ENCODE measurements around the gene SRRD.

SRRD gene

GRCh38 chr22:26452236-26453016 is 31.3 kb upstream of the SRRD start:
- in situ Hi-C loops (cut with HindIII; ENCODE audit: low sequenced_read_pairs) = loop anchor here (5.0 kb wide), 1 partner anchor 35 kb away; no protein-coding TSS in a partner anchor

- in situ Hi-C loops (cut with HindIII; ENCODE audit: low sequenced_read_pairs) = loop anchor here (5.0 kb wide), 1 partner anchor 36 kb away; no protein-coding TSS in a partner anchor
Measured at GRCh38 chr22:26453216-26453615, 30.5 kb upstream of the SRRD start.

GRCh38 chr22:26453812-26454500 is 29.7 kb upstream of the SRRD start:
- in situ Hi-C loops (cut with HindIII; ENCODE audit: low sequenced_read_pairs) = loop anchor here (5.0 kb wide), 1 partner anchor 37 kb away; no protein-coding TSS in a partner anchor

GRCh38 chr22:26457661-26458272 is 25.9 kb upstream of the SRRD start:
- in situ Hi-C loops (cut with HindIII; ENCODE audit: low sequenced_read_pairs) = no loop called here

GRCh38 chr22:26460202-26460601 is 23.5 kb upstream of the SRRD start:
- in situ Hi-C loops (cut with HindIII; ENCODE audit: low sequenced_read_pairs) = loop anchor here (10.0 kb wide), 1 partner anchor 65 kb away; no protein-coding TSS in a partner anchor

GRCh38 chr22:26461188-26461810 is 22.4 kb upstream of the SRRD start:
- in situ Hi-C loops (cut with HindIII; ENCODE audit: low sequenced_read_pairs) = loop anchor here (10.0 kb wide), 1 partner anchor 66 kb away; no protein-coding TSS in a partner anchor

- in situ Hi-C loops (cut with HindIII; ENCODE audit: low sequenced_read_pairs) = loop anchor here (10.0 kb wide), 1 partner anchor 67 kb away; no protein-coding TSS in a partner anchor
Measured at GRCh38 chr22:26462051-26462450, 21.6 kb upstream of the SRRD start.

GRCh38 chr22:26462641-26463040 is 21.0 kb upstream of the SRRD start:
- in situ Hi-C loops (cut with HindIII; ENCODE audit: low sequenced_read_pairs) = loop anchor here (10.0 kb wide), 1 partner anchor 68 kb away; no protein-coding TSS in a partner anchor

- in situ Hi-C loops (cut with HindIII; ENCODE audit: low sequenced_read_pairs) = loop anchor here (10.0 kb wide), 1 partner anchor 68 kb away; no protein-coding TSS in a partner anchor
Measured at GRCh38 chr22:26463101-26463661, 20.5 kb upstream of the SRRD start.

GRCh38 chr22:26463688-26464087 is 20.0 kb upstream of the SRRD start:
- in situ Hi-C loops (cut with HindIII; ENCODE audit: low sequenced_read_pairs) = loop anchor here (10.0 kb wide), 1 partner anchor 69 kb away; no protein-coding TSS in a partner anchor

- in situ Hi-C loops (cut with HindIII; ENCODE audit: low sequenced_read_pairs) = loop anchor here (10.0 kb wide), 1 partner anchor 70 kb away; no protein-coding TSS in a partner anchor
Measured at GRCh38 chr22:26464312-26464711, 19.4 kb upstream of the SRRD start.

- in situ Hi-C loops (cut with HindIII; ENCODE audit: low sequenced_read_pairs) = loop anchor here (10.0 kb wide), 1 partner anchor 71 kb away; no protein-coding TSS in a partner anchor
Measured at GRCh38 chr22:26466196-26466595, 17.5 kb upstream of the SRRD start.

- in situ Hi-C loops (cut with HindIII; ENCODE audit: low sequenced_read_pairs) = no loop called here
Measured at GRCh38 chr22:26470807-26471206, 12.9 kb upstream of the SRRD start.

GRCh38 chr22:26471522-26471921 is 12.2 kb upstream of the SRRD start:
- in situ Hi-C loops (cut with HindIII; ENCODE audit: low sequenced_read_pairs) = no loop called here

GRCh38 chr22:26474682-26475081 is 9.0 kb upstream of the SRRD start:
- in situ Hi-C loops (cut with HindIII; ENCODE audit: low sequenced_read_pairs) = no loop called here

GRCh38 chr22:26476705-26477340 is 6.9 kb upstream of the SRRD start:
- in situ Hi-C loops (cut with HindIII; ENCODE audit: low sequenced_read_pairs) = no loop called here

GRCh38 chr22:26477341-26477731 is 6.3 kb upstream of the SRRD start:
- in situ Hi-C loops (cut with HindIII; ENCODE audit: low sequenced_read_pairs) = no loop called here

- in situ Hi-C loops (cut with HindIII; ENCODE audit: low sequenced_read_pairs) = no loop called here
Measured at GRCh38 chr22:26479043-26479791, 4.5 kb upstream of the SRRD start.

Measured in endothelial cell of hepatic sinusoid (primary cell).